OCI-LY3 (cell line): Measurements from ENCODE around the gene RAB35.

Experiments used
- H2AFZ ChIP-seq: fragments of 200-600, 300-600 bp; shearing (Covaris generic); 2 replicates; pipeline ENCODE4 v1.6.0; 2014; ENCODE audit warnings: antibody characterized with exemption, low read depth, low read length
- H3K27ac ChIP-seq: fragments of 200-600, 300-600 bp; sonication (generic); 2 replicates; pipeline ENCODE4 v1.5.1; 2014; ENCODE audit warnings: mild to moderate bottlenecking, low read length, moderate library complexity, mixed read lengths
- H3K27me3 ChIP-seq: fragments of 200-600, 300-600 bp; sonication (generic); 2 replicates; pipeline ENCODE4 v1.6.1; 2014; ENCODE audit warnings: low read depth, low read length, mixed read lengths
- H3K36me3 ChIP-seq: fragments of 200-600, 300-600 bp; sonication (generic); replicated peaks from 2 replicates; pipeline ENCODE3; 2014; ENCODE audit warnings: low read depth, low read length, mixed read lengths
- H3K4me1 ChIP-seq: fragments of 300-600, 200-600 bp; sonication (generic); 2 replicates; pipeline ENCODE4 v1.6.1; 2014; ENCODE audit warnings: low read length, mixed read lengths
- H3K4me2 ChIP-seq: fragments of 200-600, 300-600 bp; sonication (generic); 2 replicates; pipeline ENCODE4 v1.6.1; 2014; ENCODE audit warnings: low read length, mixed read lengths
- H3K4me3 ChIP-seq: fragments of 300-600, 200-600 bp; sonication (generic); 2 replicates; pipeline ENCODE4 v1.5.1; 2014; ENCODE audit warnings: antibody characterized with exemption, mild to moderate bottlenecking, low read length, moderate library complexity
- H3K79me2 ChIP-seq: fragments of 300-600, 200-600 bp; shearing (Covaris generic); 2 replicates; pipeline ENCODE4 v1.6.1; 2014; ENCODE audit warnings: mild to moderate bottlenecking, low read length, mixed read lengths
- H3K9ac ChIP-seq: fragments of 300-600, 200-600 bp; shearing (Covaris generic); 2 replicates; pipeline ENCODE4 v1.6.0; 2014; ENCODE audit warnings: mild to moderate bottlenecking, low read length, moderate library complexity
- H3K9me3 ChIP-seq: fragments of 200-600, 300-600 bp; shearing (Covaris generic); 2 replicates; pipeline ENCODE4 v1.6.1; 2014; ENCODE audit warnings: low read length, mixed read lengths; ENCODE audit not compliant: insufficient read depth
- H4K20me1 ChIP-seq: fragments of 200-600, 300-600 bp; sonication (generic); 2 replicates; pipeline ENCODE4 v1.6.1; 2016; ENCODE audit warnings: low read length, mixed read lengths; ENCODE audit not compliant: insufficient read depth
- CTCF ChIP-seq: fragments of 200-600, 300-600 bp; sonication (generic); IDR thresholded peaks from 2 replicates; pipeline ENCODE4 v1.5.1; 2014; ENCODE audit warnings: antibody characterized with exemption, low read length, low read depth
- EZH2phosphoT487 ChIP-seq: fragments of 200-600 bp; shearing (Covaris generic); IDR thresholded peaks from 2 replicates; pipeline ENCODE4 v1.6.1; 2018; ENCODE audit warnings: antibody characterized with exemption, mixed run types, low read depth

RAB35 gene

GRCh38 chr12:120109570-120110267 lies 6.8 kb downstream of the RAB35 start:
- no peak overlapping the region for H3K27ac ChIP-seq
- peaks cover 54% of the 10 kb centered on the region for H4K20me1 ChIP-seq

GRCh38 chr12:120106151-120106550 lies 10.4 kb downstream of the RAB35 start:
- no peak overlapping the region for H3K4me2 ChIP-seq
- H3K36me3 ChIP-seq = peaks cover 11% of the 10 kb centered on the region
- peaks cover 15% of the 10 kb centered on the region for H3K4me1 ChIP-seq
- H3K27me3 ChIP-seq = no peaks in the 10 kb centered on the region
- TF ChIP-seq EZH2phosphoT487 (no peak), CTCF (no peak)
- no peak overlapping the region for H2AFZ ChIP-seq
- peaks cover 92% of the 10 kb centered on the region for H3K79me2 ChIP-seq
- H4K20me1 ChIP-seq = peaks cover 65% of the 10 kb centered on the region
- H3K4me3 ChIP-seq = no peak overlapping the region
- H3K9me3 ChIP-seq = no peaks in the 10 kb centered on the region
- no peak overlapping the region for H3K9ac ChIP-seq
- H3K27ac ChIP-seq = no peak overlapping the region

More at GRCh38 chr12:120109570-120110267, 6.8 kb downstream of the RAB35 start:
- H3K9me3 ChIP-seq = no peaks in the 10 kb centered on the region
- H3K36me3 ChIP-seq = peaks cover 10% of the 10 kb centered on the region
- peaks cover 16% of the 10 kb centered on the region for H3K4me1 ChIP-seq
- no peak overlapping the region for H3K4me3 ChIP-seq
- H3K79me2 ChIP-seq = peaks cover 89% of the 10 kb centered on the region
- H2AFZ ChIP-seq = no peak overlapping the region
- peak overlapping the region; percentile 83 for H3K4me2 ChIP-seq
- H3K9ac ChIP-seq = peak overlapping the region; percentile 58; the same call in 1 of the 2 replicates
- H3K27me3 ChIP-seq = no peaks in the 10 kb centered on the region
- TF ChIP-seq EZH2phosphoT487 (no peak), CTCF (no peak)

GRCh38 chr12:120103371-120103770 lies 13.2 kb downstream of the RAB35 start:
- no peaks in the 10 kb centered on the region for H3K9me3 ChIP-seq
- H3K4me1 ChIP-seq = no peaks in the 10 kb centered on the region
- peaks cover 65% of the 10 kb centered on the region for H4K20me1 ChIP-seq
- no peak overlapping the region for H2AFZ ChIP-seq
- no peak overlapping the region for H3K4me3 ChIP-seq
- H3K4me2 ChIP-seq = no peak overlapping the region
- no peak overlapping the region for H3K9ac ChIP-seq
- TF ChIP-seq CTCF (no peak), EZH2phosphoT487 (no peak)
- H3K36me3 ChIP-seq = peaks cover 14% of the 10 kb centered on the region
- peaks cover 79% of the 10 kb centered on the region for H3K79me2 ChIP-seq
- no peaks in the 10 kb centered on the region for H3K27me3 ChIP-seq
- H3K27ac ChIP-seq = no peak overlapping the region

- Histone ChIP-seq H3K79me2 (peaks cover 76% of the 10 kb centered on the region), H4K20me1 (peaks cover 61% of the 10 kb centered on the region), H3K27ac (no peak overlapping the region), H3K9me3 (no peaks in the 10 kb centered on the region), H3K4me2 (no peak overlapping the region), H3K4me3 (no peak overlapping the region), H3K27me3 (no peaks in the 10 kb centered on the region), H3K36me3 (peaks cover 17% of the 10 kb centered on the region), H3K9ac (no peak overlapping the region), H3K4me1 (no peaks in the 10 kb centered on the region), H2AFZ (no peak overlapping the region)
- TF ChIP-seq EZH2phosphoT487 (no peak), CTCF (no peak)
Measured at GRCh38 chr12:120103044-120103338, 13.6 kb downstream of the RAB35 start.
